NT2/D1 (cell line): ENCODE measurements around the gene HTR7.

ENCODE experiments used
- SUZ12 ChIP-seq: IDR thresholded peaks from 2 replicates; pipeline ENCODE4 v1.6.1; 2011; ENCODE audit not compliant: insufficient read length, insufficient read depth; ENCODE audit errors: extremely low read depth
- YY1 ChIP-seq: IDR thresholded peaks from 2 replicates; pipeline ENCODE4 v1.6.1; 2011; ENCODE audit not compliant: insufficient read length, insufficient read depth
- ZNF274 ChIP-seq: IDR thresholded peaks from 2 replicates; pipeline ENCODE4 v1.6.1; 2011; ENCODE audit warnings: mild to moderate bottlenecking, low read depth, low read length

DNA sequence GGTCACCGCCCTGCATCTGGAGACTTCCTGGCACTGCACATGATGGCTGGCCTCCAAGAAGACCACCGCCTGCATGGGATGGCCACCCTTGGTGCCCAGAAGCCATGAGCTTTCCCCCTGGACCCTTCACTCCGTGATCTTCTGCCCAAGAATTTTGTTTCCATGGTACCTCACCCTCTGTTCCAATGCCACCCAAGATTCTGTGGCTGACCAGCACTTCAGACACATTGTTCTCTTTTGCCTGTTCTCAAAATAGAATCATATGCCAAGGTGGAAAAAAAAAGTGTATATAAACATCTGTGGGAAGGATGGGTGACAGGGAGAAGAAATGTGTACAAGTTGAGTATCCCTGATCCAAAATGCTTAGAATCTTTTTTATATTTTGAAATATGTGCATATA is 12.1 kb downstream of the HTR7 start:
- TF ChIP-seq ZNF274: no peak
- TF ChIP-seq YY1: no peak
- no peak for TF ChIP-seq SUZ12
